H1 (cell line): ENCODE results near the gene ADGRG1. TPM values are rescaled to one million over a fixed set of nuclear protein-coding genes. Genes with fewer than 3 reads are reported as not detected.
A peak's percentile ranks its signal among the peaks of the same experiment; 100 is the strongest.

Experiments used
- CTCF ChIA-PET: fragments of 300-600 bp; sonication (Branson Sonifier 250); formaldehyde crosslinking; loops from one replicate; lab custom pipeline; 2021; ENCODE audit not compliant: partially characterized antibody; lab: Charles Lee
- POLR2A ChIA-PET: fragments of 300-600 bp; sonication (Branson Sonifier 250); formaldehyde crosslinking; loops from one replicate; lab custom pipeline; 2021; ENCODE audit warnings: inconsistent platforms; ENCODE audit not compliant: partially characterized antibody; lab: Charles Lee
- DNase-seq, 2 experiments: peaks; one replicate each; pipeline versions ENCODE4 v3.0.0 to v3.0.0-alpha.2; 2010 to 2022; ENCODE audit warnings: low spot score in 2 of 2, low read depth in 1 of 2, mixed read lengths in 1 of 2
- FAIRE-seq: peaks from 2 replicates; lab custom pipeline; 2011; peaks lifted over from hg19 to GRCh38; lab: Jason Lieb, UNC
- H2AFZ ChIP-seq: 2 replicates; pipeline ENCODE4 v1.8.1; 2012; ENCODE audit warnings: low read length, inconsistent platforms
- H2AK5ac ChIP-seq: 2 replicates; pipeline ENCODE4 v1.6.1; 2013; ENCODE audit warnings: low read depth, low read length
- H2BK120ac ChIP-seq: replicated peaks from 2 replicates; pipeline ENCODE3; 2013; ENCODE audit warnings: low read depth, low read length, inconsistent platforms
- H2BK12ac ChIP-seq: 2 replicates; pipeline ENCODE4 v1.6.1; 2013; ENCODE audit warnings: low read depth, low read length
- H2BK15ac ChIP-seq: 2 replicates; pipeline ENCODE4 v1.6.1; 2013; ENCODE audit warnings: low read length
- H2BK20ac ChIP-seq: 2 replicates; pipeline ENCODE4 v1.6.1; 2013; ENCODE audit warnings: low read length
- H2BK5ac ChIP-seq: 2 replicates; pipeline ENCODE4 v1.6.1; 2013; ENCODE audit warnings: low read depth, low read length
- H3K14ac ChIP-seq: 2 replicates; pipeline ENCODE4 v1.6.1; 2013; ENCODE audit warnings: inconsistent platforms; ENCODE audit not compliant: insufficient read length
- H3K18ac ChIP-seq: 2 replicates; pipeline ENCODE4 v1.6.1; 2013; ENCODE audit warnings: low read length; ENCODE audit errors: extremely low read depth
- H3K23ac ChIP-seq: 2 replicates; pipeline ENCODE4 v1.6.1; 2013; ENCODE audit warnings: inconsistent platforms; ENCODE audit not compliant: insufficient read length
- H3K23me2 ChIP-seq: 2 replicates; pipeline ENCODE4 v1.6.1; 2013; ENCODE audit warnings: low read depth, low read length
- H3K27ac ChIP-seq: 2 replicates; pipeline ENCODE4 v1.6.1; 2011; ENCODE audit warnings: low read depth, low read length, inconsistent platforms
- H3K27me3 ChIP-seq, 4 experiments: replicated peaks in 1 of 4; 1 replicate in 1 of 4; 2 replicates in 3 of 4; pipeline versions ENCODE4 v1.6.1 to v1.8.1; 2011 to 2013; ENCODE audit warnings: low read length in 3 of 4, mild to moderate bottlenecking in 3 of 4, inconsistent platforms in 2 of 4, mixed read lengths in 2 of 4, moderate library complexity in 1 of 4; ENCODE audit not compliant: control insufficient read depth in 3 of 4, insufficient read depth in 3 of 4; ENCODE audit errors: extremely low read depth in 1 of 4
- H3K36me3 ChIP-seq, 4 experiments: 2 replicates each; pipeline versions ENCODE4 v1.6.1 to v1.8.1; 2011 to 2013; ENCODE audit warnings: mild to moderate bottlenecking in 4 of 4, low read length in 3 of 4, moderate library complexity in 2 of 4, control low read depth in 1 of 4, inconsistent platforms in 1 of 4; ENCODE audit not compliant: insufficient read depth in 4 of 4, control insufficient read depth in 2 of 4
- H3K4ac ChIP-seq: replicated peaks from 2 replicates; pipeline ENCODE3; 2013; ENCODE audit warnings: low read length, low read depth, mixed read lengths, inconsistent platforms; ENCODE audit not compliant: insufficient read length
- H3K4me1 ChIP-seq, 4 experiments: replicated peaks in 1 of 4; 1 replicate in 1 of 4; 2 replicates in 3 of 4; pipeline versions ENCODE4 v1.6.1 to v1.8.1; 2011 to 2013; ENCODE audit warnings: low read length in 3 of 4, inconsistent platforms in 2 of 4, mixed read lengths in 1 of 4; ENCODE audit not compliant: insufficient read depth in 4 of 4, control insufficient read depth in 3 of 4
- H3K4me2 ChIP-seq, 2 experiments: 2 replicates each; pipeline versions ENCODE4 v1.6.1 to v1.8.1; 2011 to 2013; ENCODE audit warnings: low read depth in 2 of 2, low read length in 2 of 2, control low read depth in 1 of 2, inconsistent platforms in 1 of 2, mild to moderate bottlenecking in 1 of 2; ENCODE audit not compliant: insufficient read depth in 1 of 2
- H3K4me3 ChIP-seq, 4 experiments: fragments of 200-600, 300-600 bp in 1 of 4; sonication (generic), shearing (Covaris generic), sonication (Bioruptor Twin) in 1 of 4; 2 replicates each; pipeline versions ENCODE4 v1.5.1 to v1.8.1; 2011 to 2016; ENCODE audit warnings: low read length in 4 of 4, low read depth in 3 of 4, control low read depth in 2 of 4, inconsistent platforms in 2 of 4, mild to moderate bottlenecking in 2 of 4, mixed read lengths in 1 of 4, moderate library complexity in 1 of 4; ENCODE audit not compliant: insufficient read depth in 2 of 4; ENCODE audit errors: extremely low read depth in 1 of 4
- H3K56ac ChIP-seq: replicated peaks from 2 replicates; pipeline ENCODE3; 2013; ENCODE audit warnings: low read depth, mild to moderate bottlenecking, mixed read lengths, low read length, inconsistent platforms; ENCODE audit not compliant: insufficient read length
- H3K79me1 ChIP-seq: 2 replicates; pipeline ENCODE4 v1.6.1; 2013; ENCODE audit warnings: low read depth, low read length, control low read depth
- H3K79me2 ChIP-seq, 2 experiments: 2 replicates each; pipeline versions ENCODE4 v1.6.1 to v1.8.1; 2012 to 2013; ENCODE audit warnings: low read length in 2 of 2, mild to moderate bottlenecking in 2 of 2, inconsistent platforms in 1 of 2; ENCODE audit not compliant: insufficient read depth in 2 of 2, control insufficient read depth in 1 of 2
- H3K9ac ChIP-seq, 4 experiments: replicated peaks in 1 of 4; 1 replicate in 1 of 4; 2 replicates in 3 of 4; pipeline versions ENCODE4 v1.6.1 to v1.8.1; 2011 to 2013; ENCODE audit warnings: low read depth in 3 of 4, low read length in 3 of 4, control low read depth in 2 of 4, mild to moderate bottlenecking in 2 of 4, moderate library complexity in 2 of 4, inconsistent platforms in 1 of 4; ENCODE audit errors: extremely low read depth in 1 of 4
- H3K9me3 ChIP-seq, 2 experiments: 2 replicates each; pipeline versions ENCODE4 v1.6.1 to v1.8.1; 2012 to 2013; ENCODE audit warnings: mild to moderate bottlenecking in 2 of 2, moderate library complexity in 2 of 2, control low read depth in 1 of 2, inconsistent platforms in 1 of 2, low read depth in 1 of 2, low read length in 1 of 2, mixed read lengths in 1 of 2; ENCODE audit not compliant: insufficient read depth in 2 of 2
- H4K20me1 ChIP-seq, 2 experiments: replicated peaks in 1 of 2; 2 replicates each; pipeline versions ENCODE3 to v1.8.1; 2011 to 2013; ENCODE audit warnings: inconsistent platforms in 2 of 2, low read length in 2 of 2, mild to moderate bottlenecking in 1 of 2; ENCODE audit not compliant: insufficient read depth in 2 of 2, control insufficient read depth in 1 of 2
- H4K5ac ChIP-seq: 2 replicates; pipeline ENCODE4 v1.6.1; 2013; ENCODE audit warnings: low read length, low read depth, mixed read lengths, inconsistent platforms; ENCODE audit not compliant: insufficient read length
- H4K8ac ChIP-seq: 2 replicates; pipeline ENCODE4 v1.8.0; 2013; ENCODE audit warnings: mild to moderate bottlenecking, moderate library complexity, low read length, inconsistent platforms; ENCODE audit not compliant: insufficient read depth; ENCODE audit errors: extremely low read depth
- H4K91ac ChIP-seq: replicated peaks from 2 replicates; pipeline ENCODE3; 2013; ENCODE audit warnings: low read length, mixed read lengths, inconsistent platforms; ENCODE audit not compliant: insufficient read length
- ASH2L ChIP-seq: fragments of 200-600, 300-600 bp; sonication (generic); IDR thresholded peaks from one replicate; pipeline ENCODE4 v1.7.1; 2017; ENCODE audit warnings: low read length
- CTBP2 ChIP-seq: IDR thresholded peaks from 2 replicates; pipeline ENCODE4 v1.7.0; 2011; ENCODE audit warnings: borderline replicate concordance, mild to moderate bottlenecking, moderate library complexity, mixed read lengths, low read length; ENCODE audit not compliant: insufficient read depth, insufficient read length
- E2F6 ChIP-seq: IDR thresholded peaks from 2 replicates; pipeline ENCODE4 v1.6.1; 2012; ENCODE audit warnings: inconsistent platforms
- HDAC6 ChIP-seq: IDR thresholded peaks from one replicate; pipeline ENCODE4 v1.7.1; 2012; ENCODE audit warnings: low read depth, mild to moderate bottlenecking, inconsistent platforms, low read length, moderate library complexity
- JUN ChIP-seq: IDR thresholded peaks from 2 replicates; pipeline ENCODE4 v1.6.1; 2011; ENCODE audit warnings: low read depth, mild to moderate bottlenecking, improper control_type of control experiment, low read length
- JUND ChIP-seq: IDR thresholded peaks from 2 replicates; pipeline ENCODE4 v1.6.1; 2011; ENCODE audit warnings: mild to moderate bottlenecking, improper control_type of control experiment, low read length
- MAFK ChIP-seq: IDR thresholded peaks from 2 replicates; pipeline ENCODE4 v1.6.1; 2012; ENCODE audit warnings: low read depth, mild to moderate bottlenecking, improper control_type of control experiment, low read length
- POLR2A ChIP-seq, 2 experiments: IDR thresholded peaks; 1 replicate in 1 of 2; 2 replicates in 1 of 2; pipeline ENCODE4 v1.6.1; 2011; ENCODE audit warnings: low read depth in 2 of 2, low read length in 2 of 2, mild to moderate bottlenecking in 2 of 2; ENCODE audit errors: control extremely low read depth in 1 of 2
- RAD21 ChIP-seq, 2 experiments: IDR thresholded peaks in 1 of 2; conservative IDR thresholded peaks in 1 of 2; 2 replicates each; pipeline ENCODE4 v1.6.1; 2011; ENCODE audit warnings: low read depth in 2 of 2, low read length in 2 of 2, improper control_type of control experiment in 1 of 2, inconsistent platforms in 1 of 2, mild to moderate bottlenecking in 1 of 2, moderate library complexity in 1 of 2
- RBBP5 ChIP-seq: IDR thresholded peaks from 2 replicates; pipeline ENCODE4 v1.7.1; 2012; ENCODE audit warnings: low read depth, mild to moderate bottlenecking, inconsistent platforms, low read length, moderate library complexity, borderline replicate concordance
- SIX5 ChIP-seq: IDR thresholded peaks from 2 replicates; pipeline ENCODE4 v1.6.1; 2011; ENCODE audit warnings: mild to moderate bottlenecking, low read depth, low read length
- SP1 ChIP-seq: IDR thresholded peaks from 2 replicates; pipeline ENCODE4 v1.6.1; 2011; ENCODE audit warnings: low read depth, low read length
- WGBS, 2 experiments: shearing (Covaris generic) in 1 of 2; methylation state at CpG; one replicate each; pipeline versions ENCODE4 v1.1.6 to v1.1.7; 2013 to 2015; ENCODE audit warnings: low lambda C conversion rate in 2 of 2, mixed read lengths in 2 of 2, inconsistent platforms in 1 of 2, low coverage in 1 of 2, missing lambda C conversion rate in 1 of 2; ENCODE audit not compliant: insufficient replicate concordance in 2 of 2, insufficient coverage in 1 of 2, insufficient read length in 1 of 2; ENCODE audit errors: extremely low coverage in 1 of 2, missing lambda C conversion rate in 1 of 2; 5-methylcytosine and 5-hydroxymethylcytosine counted together
- polyA plus RNA-seq, 7 experiments: library from polyadenylated mRNA; depleted of rRNA in 3 of 7; stranded (reverse) in 5 of 7; unstranded in 2 of 7; fragments of >200 nt in 5 of 7; fragments of 200-250 nt in 2 of 7; gene quantifications; 1 replicate in 5 of 7; 2 replicates in 1 of 7; 4 replicates in 1 of 7; pipeline versions ENCODE4 v1.2.1 to v1.2.3, GENCODE V29; 2011 to 2013; ENCODE audit warnings: missing spikeins in 2 of 7, mixed read lengths in 2 of 7
- total RNA-seq: library from RNA; stranded (reverse); fragmentation: NEBNext Ultra II Directional; extraction: Animal tissue kit (Norgen Biotek cat#: 25700); gene quantifications from 2 replicates; pipeline ENCODE4 v1.2.1, GENCODE V29; 2021

ADGRG1 gene
- total and polyA plus RNA-seq, 2 of the 8 experiments (the other 6 are each of a cell fraction or from before 2014, with no cell fraction given): 1.3 to 2.6 TPM

GRCh38 chr16:57644383-57645014, 16.1 kb downstream of the ADGRG1 start:
- Histone ChIP-seq H3K9me3 (no peaks in the 10 kb centered on the region; a peak in 2 of 4 replicates), H3K4ac (peak overlapping the region; percentile 57), H3K23me2 (no peaks in the 10 kb centered on the region), H2BK15ac (no peak overlapping the region), H4K91ac (peak overlapping the region; percentile 85), H2BK12ac (peak overlapping the region; percentile 20; the same call in 1 of the 2 replicates), H2BK5ac (peak overlapping the region; percentile 26; the same call in 1 of the 2 replicates), H3K14ac (no peak overlapping the region), H2BK120ac (peak overlapping the region; percentile 69), H2AFZ (no peak overlapping the region), H3K9ac (no peak overlapping the region; a peak in 1 of 7 replicates), H3K4me3 (no peak overlapping the region), H4K8ac (no peak overlapping the region; the same call in 1 of the 2 replicates), H4K20me1 (peaks cover 0 to 9% of the 10 kb centered on the region in 2 experiments), H3K36me3 (no peaks in the 10 kb centered on the region; a peak in 1 of 8 replicates), H3K27ac (no peak overlapping the region), H3K18ac (no peak overlapping the region), H3K4me2 (no peak overlapping the region), H4K5ac (no peak overlapping the region), H3K4me1 (peaks cover 0 to under 1% (median 0%) of the 10 kb centered on the region in 4 experiments; a peak in 3 of 7 replicates), H3K23ac (no peak overlapping the region), H3K27me3 (peaks cover 0 to 9% (median 4%) of the 10 kb centered on the region in 4 experiments; a peak in 5 of 7 replicates), H3K56ac (no peak overlapping the region), H2AK5ac (no peak overlapping the region), H3K79me1 (no peaks in the 10 kb centered on the region; the same call in 1 of the 2 replicates), H2BK20ac (no peak overlapping the region), H3K79me2 (no peaks in the 10 kb centered on the region)
- FAIRE-seq (no peak), DNase-seq (no peak)
- WGBS, 2 experiments: 92% methylated on average over 11 of the region's 11 CpGs; no CpG with 5 or more reads in 1 of the 2 experiments
- ChIA-PET POLR2A (interaction anchor here (1.2 to 1.9 kb wide), 2 partner anchors 17 to 25 kb away, joined by 3 to 6 read pairs; partner anchors contain the start of gene ADGRG1), CTCF (interaction anchor here (0.5 to 6.6 kb wide), 10 partner anchors 12 to 219 kb away, joined by 3 to 122 read pairs (median 6); partner anchors contain the start of gene ADGRG1)
- TF ChIP-seq HDAC6 (no peak), JUND (no peak), RBBP5 (no peak), ASH2L (no peak), JUN (no peak), RAD21 (IDR thresholded peaks at IDR 0.05 in 1 of 2, conservative IDR thresholded peaks at IDR 0.05 in 1 of 2; ENCODE audit: low read depth in 2 of 2, low read length in 2 of 2) (no peak), SIX5 (no peak), SP1 (no peak), POLR2A (IDR thresholded peaks at IDR 0.05; ENCODE audit: control extremely low read depth in 1 of 2, low read depth in 2 of 2, low read length in 2 of 2) (no peak), MAFK (no peak), CTBP2 (no peak), E2F6 (no peak)
